ENCODE measurements around the gene EXOC4.

DNA sequence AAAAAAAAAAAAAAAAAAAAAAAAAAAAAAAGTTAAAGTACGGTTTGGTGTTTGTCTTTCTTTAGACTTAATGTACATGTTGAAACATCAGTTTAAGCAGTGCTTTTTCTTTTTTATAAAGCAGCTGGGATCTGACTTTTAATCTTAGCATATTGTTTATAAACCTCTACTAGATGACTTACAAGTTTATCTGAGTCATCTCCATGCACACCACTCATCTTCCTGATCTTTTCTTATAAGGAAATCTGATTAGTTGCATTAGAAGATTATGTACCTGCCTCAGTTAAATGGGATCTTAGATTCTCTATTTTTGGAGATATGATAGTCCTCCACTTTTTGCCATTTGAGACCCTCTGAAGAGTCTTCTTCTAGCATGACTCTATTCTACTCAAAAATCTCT is 482.3 kb downstream of the EXOC4 start:
- TF ChIP-seq, protein P1, sequence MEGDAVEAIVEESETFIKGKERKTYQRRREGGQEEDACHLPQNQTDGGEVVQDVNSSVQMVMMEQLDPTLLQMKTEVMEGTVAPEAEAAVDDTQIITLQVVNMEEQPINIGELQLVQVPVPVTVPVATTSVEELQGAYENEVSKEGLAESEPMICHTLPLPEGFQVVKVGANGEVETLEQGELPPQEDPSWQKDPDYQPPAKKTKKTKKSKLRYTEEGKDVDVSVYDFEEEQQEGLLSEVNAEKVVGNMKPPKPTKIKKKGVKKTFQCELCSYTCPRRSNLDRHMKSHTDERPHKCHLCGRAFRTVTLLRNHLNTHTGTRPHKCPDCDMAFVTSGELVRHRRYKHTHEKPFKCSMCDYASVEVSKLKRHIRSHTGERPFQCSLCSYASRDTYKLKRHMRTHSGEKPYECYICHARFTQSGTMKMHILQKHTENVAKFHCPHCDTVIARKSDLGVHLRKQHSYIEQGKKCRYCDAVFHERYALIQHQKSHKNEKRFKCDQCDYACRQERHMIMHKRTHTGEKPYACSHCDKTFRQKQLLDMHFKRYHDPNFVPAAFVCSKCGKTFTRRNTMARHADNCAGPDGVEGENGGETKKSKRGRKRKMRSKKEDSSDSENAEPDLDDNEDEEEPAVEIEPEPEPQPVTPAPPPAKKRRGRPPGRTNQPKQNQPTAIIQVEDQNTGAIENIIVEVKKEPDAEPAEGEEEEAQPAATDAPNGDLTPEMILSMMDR (IDR thresholded peaks at IDR 0.05), result no peak
- TF ChIP-seq EP300 (IDR thresholded peaks at IDR 0.05), result no peak

All from sigmoid colon (tissue), 4 donors.